Endothelial cell of hepatic sinusoid (primary cell): ENCODE measurements around the gene TIRAP.

Experiments used
- in situ Hi-C: cut with HindIII; loops from 2 replicates; pipeline ENCODE4 v1.10.0; 2017; ENCODE audit warnings: low sequenced_read_pairs

The TIRAP gene

DNA sequence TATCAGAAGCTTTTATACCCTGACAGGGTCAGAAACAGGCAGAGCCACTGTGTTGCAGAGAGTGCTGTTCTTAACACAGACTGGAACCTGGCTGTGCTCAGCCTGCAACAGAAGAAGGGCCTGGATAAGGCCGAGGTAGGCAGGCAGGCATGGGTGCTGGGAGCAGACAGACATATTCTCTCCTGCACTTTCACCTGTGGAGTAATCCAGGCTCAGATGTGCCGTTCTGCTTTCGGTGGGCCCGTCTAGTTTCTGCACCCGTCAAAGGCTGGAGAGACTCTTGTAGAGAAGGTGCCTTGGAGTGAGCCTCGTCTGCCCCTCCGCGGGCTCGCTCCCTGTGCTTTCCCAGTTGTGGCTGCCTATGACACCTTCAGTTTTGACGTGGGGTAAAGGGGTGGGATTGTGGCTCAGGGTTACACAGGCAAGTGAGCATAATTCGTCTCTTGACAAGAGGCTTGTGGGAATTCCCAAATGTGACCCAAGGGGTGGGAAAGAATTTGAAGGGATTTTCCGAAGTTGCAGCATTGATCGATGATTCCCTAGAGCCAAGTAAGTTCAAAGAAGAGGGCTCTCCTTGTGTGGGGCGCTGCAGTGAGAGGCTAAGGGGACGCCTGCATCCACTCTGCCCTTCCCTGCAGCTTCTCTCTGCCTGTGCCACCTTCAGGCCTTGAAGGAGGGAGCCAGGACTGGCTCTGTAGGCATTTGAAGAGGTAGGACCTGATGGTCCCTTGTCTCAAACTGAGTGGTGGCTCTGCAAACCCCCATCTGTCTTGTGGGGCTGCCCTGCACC lies 56.4 kb downstream of the TIRAP start:
- in situ Hi-C loops, result no loop called here

DNA sequence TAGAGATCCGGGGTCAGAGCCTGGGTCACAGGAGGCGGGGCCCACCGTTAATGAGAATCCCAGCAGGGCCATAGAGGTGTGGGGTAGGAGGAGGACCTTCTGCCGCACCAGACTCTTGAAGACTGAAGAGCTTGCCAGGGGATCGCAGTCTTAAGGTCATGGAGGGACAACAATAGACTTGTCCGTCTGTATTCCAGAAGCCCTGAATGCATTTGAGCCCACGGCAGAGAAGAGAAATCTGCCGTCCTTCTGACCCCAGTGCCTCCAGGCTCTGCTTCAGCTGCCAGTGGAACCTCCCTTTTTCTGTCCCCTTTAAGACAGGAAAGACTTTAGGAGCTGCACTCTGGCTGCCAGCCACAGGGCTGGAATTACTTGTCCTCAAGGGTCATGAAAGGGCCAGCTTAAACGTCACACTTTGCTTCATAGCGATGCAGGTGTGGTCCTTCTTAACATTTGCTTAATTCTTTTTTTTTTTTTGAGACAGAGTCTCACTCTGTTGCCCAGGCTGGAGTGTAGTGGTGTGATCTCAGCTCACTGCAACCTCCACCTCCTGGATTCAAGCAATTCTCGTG lies 57.1 kb downstream of the TIRAP start:
- in situ Hi-C loops, result no loop called here

GRCh38 chr11:126340960-126341606 lies 58.2 kb downstream of the TIRAP start:
- in situ Hi-C loops, result no loop called here

DNA sequence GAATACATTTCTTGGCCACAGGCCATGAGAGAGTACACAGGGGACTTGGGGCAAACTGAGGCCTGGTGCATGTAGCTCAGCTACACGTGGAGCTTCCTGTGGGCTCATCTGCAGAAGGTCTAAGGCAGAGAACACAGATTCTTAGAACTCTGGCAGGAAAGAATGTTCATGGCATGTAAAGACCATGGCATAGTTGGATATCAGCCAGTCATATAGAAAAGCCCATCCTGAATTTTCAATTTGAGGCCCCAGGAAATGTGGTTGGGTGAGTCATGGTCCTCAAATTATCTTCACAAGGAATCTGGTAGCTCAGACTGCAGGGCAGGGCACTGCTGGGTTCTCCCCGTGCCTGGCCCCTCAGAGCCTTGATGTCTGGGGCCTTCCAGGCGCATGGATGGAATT lies 58.9 kb downstream of the TIRAP start:
- in situ Hi-C loops, result no loop called here

DNA sequence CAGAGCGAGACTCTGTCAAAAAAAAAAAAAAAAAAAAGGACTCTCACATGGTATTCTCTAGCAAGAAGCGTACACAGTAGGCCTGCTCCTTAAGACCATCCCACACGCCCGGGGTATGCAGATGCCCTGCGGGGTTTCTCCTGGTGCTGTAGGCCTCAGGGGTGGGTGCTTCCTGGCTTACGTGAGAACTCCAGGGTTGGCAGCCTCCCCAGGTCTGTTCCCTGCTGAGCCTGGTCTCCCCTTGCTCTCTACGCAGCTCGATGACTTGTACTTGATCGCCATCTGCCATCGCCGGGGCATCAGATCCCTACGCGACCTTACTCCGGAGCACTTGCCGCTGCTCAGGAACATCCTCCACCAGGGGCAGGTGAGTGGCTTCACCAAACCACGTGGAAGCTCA lies 60.2 kb downstream of the TIRAP start:
- in situ Hi-C loops, result no loop called here
